ENCODE results near the gene NSG2.
"Not testable (repeated sequence)": the region's sequence is repeated elsewhere in the genome, so short reads cannot be mapped to it uniquely, and the experiment has no call there.

The NSG2 gene

GRCh38 chr5:174101195-174101730 is 55.8 kb downstream of the NSG2 start:
- no peak for DNase-seq (ENCODE audit: low read depth)

- DNase-seq (ENCODE audit: low read depth) = not testable (repeated sequence)
Measured at GRCh38 chr5:174102574-174102973, 57.1 kb downstream of the NSG2 start.

GRCh38 chr5:174106997-174107655 is 61.6 kb downstream of the NSG2 start:
- DNase-seq (ENCODE audit: low read depth) = no peak

DNA sequence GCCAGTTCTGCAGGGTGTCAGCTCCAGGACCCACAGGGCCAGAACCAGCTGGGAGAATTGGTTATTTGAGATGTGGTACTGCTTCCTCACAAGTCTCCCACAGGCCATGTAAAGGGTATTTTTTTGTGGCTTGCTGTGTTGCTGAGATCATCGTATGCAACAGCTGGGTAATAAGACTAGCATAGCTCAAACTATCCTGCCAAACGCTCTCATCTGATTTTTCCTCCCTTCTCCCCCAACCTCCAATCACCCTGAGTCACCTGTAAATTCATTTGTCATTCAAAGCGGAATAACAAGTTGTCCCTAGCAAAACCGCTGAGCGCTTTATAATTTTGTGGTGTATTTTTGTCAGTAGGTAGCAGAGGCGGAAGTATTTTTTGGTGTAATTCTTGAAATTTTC is 63.2 kb downstream of the NSG2 start:
- DNase-seq (ENCODE audit: low read depth) = no peak

DNA sequence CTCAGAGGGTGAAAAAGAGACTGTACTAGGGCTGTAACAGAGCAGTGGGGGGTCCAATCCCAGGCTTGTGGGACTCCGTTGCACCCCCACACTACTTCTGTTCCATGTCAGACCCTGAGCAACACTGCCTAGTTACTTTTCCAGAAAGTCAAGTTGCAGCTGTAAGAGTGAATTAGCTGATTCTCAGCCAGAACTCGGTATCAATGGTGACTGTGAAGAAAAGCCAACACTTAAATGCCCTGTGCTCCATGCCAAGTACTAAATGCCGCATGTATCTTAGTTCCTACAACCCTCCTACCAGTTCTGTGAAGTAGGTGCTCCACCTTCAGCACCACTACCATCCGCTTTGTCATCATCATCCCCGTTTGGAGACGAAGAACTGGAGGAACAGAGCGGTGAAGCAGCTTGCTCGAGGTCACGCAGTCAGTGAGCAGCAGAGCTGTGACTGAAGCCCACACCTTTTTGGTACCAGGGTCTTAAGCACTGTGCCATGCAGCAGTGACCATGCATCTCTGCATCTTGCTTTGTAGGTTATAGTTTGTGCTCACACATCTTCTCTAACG is 64.3 kb downstream of the NSG2 start:
- DNase-seq (ENCODE audit: low read depth) = no peak

GRCh38 chr5:174110310-174110709 is 64.8 kb downstream of the NSG2 start:
- DNase-seq (ENCODE audit: low read depth) = no peak

GRCh38 chr5:174111287-174111973 is 65.9 kb downstream of the NSG2 start:
- DNase-seq (ENCODE audit: low read depth) = no peak

GRCh38 chr5:174115226-174115625 is 69.7 kb downstream of the NSG2 start:
- DNase-seq (ENCODE audit: low read depth) = no peak

DNA sequence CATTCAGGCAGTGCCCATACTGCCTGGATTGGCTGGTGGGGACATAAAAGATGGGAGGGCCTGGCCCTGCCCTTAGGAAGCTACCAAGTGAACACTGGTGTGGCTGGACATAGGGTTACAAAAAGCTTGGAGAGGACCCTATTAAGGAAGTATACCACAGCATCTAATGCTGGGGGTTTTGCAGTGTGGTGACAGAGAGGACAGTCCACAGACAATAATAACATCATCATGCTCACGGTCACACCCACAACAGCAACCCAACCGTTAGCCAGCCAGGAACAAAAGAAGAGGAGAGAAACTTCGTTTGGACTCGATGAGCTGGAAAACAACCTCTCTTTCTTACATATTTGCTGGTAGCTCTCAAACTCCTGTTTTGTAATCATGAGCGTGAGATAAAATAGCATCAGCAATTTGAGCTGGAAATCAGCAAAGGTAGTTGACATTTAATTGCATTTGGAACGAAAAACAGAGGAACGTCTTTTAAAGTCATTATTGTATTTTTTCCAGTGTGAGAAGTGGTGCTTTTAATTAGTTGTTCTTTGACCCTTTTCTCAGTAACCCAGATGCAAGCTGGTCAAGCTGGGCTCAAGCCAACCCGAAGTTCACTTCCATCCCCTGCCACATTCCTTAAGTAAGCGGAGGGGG is 73.4 kb downstream of the NSG2 start:
- DNase-seq (ENCODE audit: low read depth) = no peak

- no peak for DNase-seq (ENCODE audit: low read depth)
Measured at GRCh38 chr5:174119468-174119881, 74.0 kb downstream of the NSG2 start.

- no peak for DNase-seq (ENCODE audit: low read depth)
Measured at GRCh38 chr5:174120401-174121005, 75.0 kb downstream of the NSG2 start.

DNA sequence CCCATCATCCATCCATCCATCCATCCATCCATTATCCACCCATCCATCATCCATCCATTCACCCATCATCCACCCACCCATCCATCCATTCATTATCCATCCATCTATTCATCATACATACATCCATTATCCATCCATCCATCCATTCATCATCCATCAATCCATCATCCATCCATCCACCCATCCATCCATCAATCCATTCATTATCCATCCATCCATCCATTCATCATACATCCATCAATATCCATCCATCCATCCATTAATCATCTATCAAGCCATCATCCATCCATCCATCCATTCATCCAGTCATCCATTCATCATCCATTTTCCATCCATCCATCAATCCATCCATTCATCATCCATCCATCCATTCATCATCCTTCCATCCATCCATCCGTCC is 89.0 kb downstream of the NSG2 start:
- no peak for DNase-seq (ENCODE audit: low read depth)

DNA sequence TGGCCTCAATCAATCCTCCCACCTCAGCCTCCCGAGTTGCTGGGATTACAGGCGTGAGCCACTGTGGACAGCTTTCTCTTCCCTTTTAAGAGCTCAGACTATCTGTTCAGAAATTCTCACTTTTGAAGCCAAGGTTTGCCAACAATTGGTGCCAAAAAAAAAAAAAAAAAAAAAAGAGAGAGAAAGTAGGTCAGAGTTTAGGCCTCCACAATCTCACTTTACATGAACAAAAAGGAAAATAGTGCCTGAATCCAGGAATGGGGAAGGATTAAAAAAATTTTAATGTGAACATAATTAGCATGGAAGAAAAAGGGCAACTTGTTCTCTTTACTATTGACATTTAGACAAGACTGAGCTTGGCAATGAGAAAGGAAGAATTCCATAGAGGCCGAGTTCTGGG is 94.1 kb downstream of the NSG2 start:
- no peak for DNase-seq (ENCODE audit: low read depth)

- DNase-seq (ENCODE audit: low read depth) = no peak
Measured at GRCh38 chr5:174140452-174141020, 95.0 kb downstream of the NSG2 start.

DNA sequence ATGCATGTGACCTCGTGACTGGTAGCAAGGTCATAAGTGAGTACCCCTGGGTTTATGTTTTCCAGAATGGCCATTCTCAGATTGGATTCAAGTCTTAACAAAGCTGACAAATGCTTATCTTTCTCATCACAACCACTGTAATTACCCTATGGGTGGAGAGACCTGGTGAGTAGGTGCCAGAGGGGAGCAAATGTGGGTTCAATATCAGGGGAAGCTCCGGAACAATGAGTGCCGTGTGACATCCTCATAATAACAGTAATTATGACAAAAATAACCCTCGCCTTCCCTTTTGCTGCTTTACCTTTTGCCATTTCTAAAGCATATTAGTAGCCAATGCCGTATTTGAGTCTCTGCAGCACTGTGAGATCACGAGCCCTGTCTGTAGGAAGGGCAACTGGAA is 95.9 kb downstream of the NSG2 start:
- no peak for DNase-seq (ENCODE audit: low read depth)

- no peak for DNase-seq (ENCODE audit: low read depth)
Measured at GRCh38 chr5:174145091-174145490, 99.6 kb downstream of the NSG2 start.

GRCh38 chr5:174145821-174146220 is 100.3 kb downstream of the NSG2 start:
- no peak for DNase-seq (ENCODE audit: low read depth)

DNA sequence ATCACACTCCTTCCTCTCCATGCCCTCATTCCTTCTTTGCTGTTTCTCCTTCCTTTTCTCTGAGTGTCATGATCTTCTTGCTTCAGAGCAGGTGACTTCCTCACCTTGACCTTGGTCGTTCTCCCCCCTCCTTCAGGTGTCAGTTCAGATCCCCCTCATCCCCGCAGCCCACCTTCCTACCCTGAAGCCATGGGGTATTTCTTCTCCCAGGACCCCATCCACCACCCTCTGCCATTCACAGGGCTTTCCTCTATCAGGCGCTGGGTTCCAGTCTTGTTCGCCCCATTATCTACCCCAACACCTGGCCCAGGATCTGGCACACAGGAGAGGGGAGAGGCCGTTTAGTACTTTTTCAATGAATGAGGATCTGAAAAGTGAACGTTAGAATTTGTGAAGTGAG is 101.0 kb downstream of the NSG2 start:
- DNase-seq (ENCODE audit: low read depth) = no peak

GRCh38 chr5:174147012-174147411 is 101.5 kb downstream of the NSG2 start:
- DNase-seq (ENCODE audit: low read depth) = not testable (repeated sequence)

- no peak for DNase-seq (ENCODE audit: low read depth)
Measured at GRCh38 chr5:174147551-174147950, 102.0 kb downstream of the NSG2 start.

- no peak for DNase-seq (ENCODE audit: low read depth)
Measured at GRCh38 chr5:174148721-174149120, 103.2 kb downstream of the NSG2 start.

DNA sequence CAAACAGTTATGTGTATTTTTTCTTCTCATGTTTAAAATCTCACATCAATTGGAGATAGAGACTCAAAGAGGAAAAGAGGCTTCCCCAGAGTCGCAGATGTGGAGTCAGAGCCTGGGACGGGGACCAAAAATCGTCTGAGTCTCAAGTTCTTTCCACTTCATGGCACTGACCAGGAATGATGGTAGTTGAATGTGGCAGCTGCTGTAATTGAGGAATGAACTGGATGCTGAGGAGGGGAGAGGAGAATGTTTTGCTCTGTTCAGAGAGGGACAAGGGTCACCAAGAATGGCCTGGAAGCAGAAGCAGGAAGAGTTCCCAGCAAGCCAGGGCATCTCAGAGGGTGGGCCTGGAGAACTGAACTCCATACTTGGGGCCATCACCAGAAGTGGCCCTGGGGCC is 103.9 kb downstream of the NSG2 start:
- no peak for DNase-seq (ENCODE audit: low read depth)

Measured in stromal cell of bone marrow (primary cell).